Esophagus squamous epithelium (tissue), 5 donors: ENCODE data around the gene FAM83F. TPM values are rescaled to one million over a fixed set of nuclear protein-coding genes. Genes with fewer than 3 reads are reported as not detected.
A peak's percentile ranks its signal among the peaks of the same experiment; 100 is the strongest.

Experiments used
- DNase-seq: peaks from one replicate; lab custom pipeline; 2025; lab: John Stamatoyannopoulos, UW
- H3K27ac ChIP-seq, 4 donors: fragments of 200-600 bp; sonication (generic); one replicate each; pipeline ENCODE4 v1.5.1; 2016 to 2019; ENCODE audit warnings: mild to moderate bottlenecking in 1 of 4
- H3K27me3 ChIP-seq, 4 donors: fragments of 200-600 bp; sonication (generic); 1 replicate in 3 of 4; 2 replicates in 1 of 4; pipeline versions ENCODE4 v1.5.1 to v1.6.0; 2017 to 2021; ENCODE audit warnings: antibody characterized with exemption in 1 of 4
- H3K36me3 ChIP-seq, 3 donors: fragments of 200-600 bp; sonication (generic); one replicate each; pipeline ENCODE4 v1.5.1; 2016 to 2019
- H3K4me1 ChIP-seq, 3 donors: fragments of 200-600 bp; sonication (generic); one replicate each; pipeline ENCODE4 v1.5.1; 2017 to 2019
- H3K4me3 ChIP-seq, 4 donors: fragments of 200-600 bp; sonication (generic); 1 replicate in 3 of 4; 2 replicates in 1 of 4; pipeline ENCODE4 v1.5.1; 2016 to 2019; ENCODE audit warnings: mild to moderate bottlenecking in 2 of 4, moderate library complexity in 1 of 4
- H3K9me3 ChIP-seq, 3 donors: fragments of 200-600 bp; sonication (generic); one replicate each; pipeline ENCODE4 v1.5.1; 2016 to 2019
- POLR2A ChIP-seq, 4 donors: fragments of 450-650 bp; IDR thresholded peaks; one replicate each; pipeline ENCODE4 v1.6.1; 2017; ENCODE audit warnings: antibody characterized with exemption in 4 of 4, mild to moderate bottlenecking in 4 of 4, moderate library complexity in 3 of 4
- WGBS, 2 donors: methylation state at CpG; one replicate each; pipeline ENCODE4 v1.1.5; 2018; 5-methylcytosine and 5-hydroxymethylcytosine counted together
- intact Hi-C: fragments of 100-400 bp; cut with DNase I; formaldehyde crosslinking; loops from one replicate; pipeline ENCODE4 v1.15.0; 2022
- total RNA-seq, 4 donors: library from RNA; depleted of rRNA; stranded (reverse); fragments of >200 nt; gene quantifications; one replicate each; pipeline ENCODE4 v1.1.0, GENCODE V29; 2016
- TF ChIP-seq, protein P1 (sequence below), 6 experiments: fragments of 450-650 bp in 4 of 6; fragments of 200-600 bp in 2 of 6; sonication (generic) in 2 of 6; IDR thresholded peaks; one replicate each; pipeline ENCODE4 v1.5.1; 2016 to 2019; ENCODE audit warnings: antibody characterized with exemption in 6 of 6, mild to moderate bottlenecking in 4 of 6, moderate library complexity in 4 of 6
- donor health status: DM: yes; HTN: yes; CAD: no.

The FAM83F gene
- total RNA-seq, 4 donors from 2014 or later, result 25.5 to 39.2 (median 29.6) TPM

DNA sequence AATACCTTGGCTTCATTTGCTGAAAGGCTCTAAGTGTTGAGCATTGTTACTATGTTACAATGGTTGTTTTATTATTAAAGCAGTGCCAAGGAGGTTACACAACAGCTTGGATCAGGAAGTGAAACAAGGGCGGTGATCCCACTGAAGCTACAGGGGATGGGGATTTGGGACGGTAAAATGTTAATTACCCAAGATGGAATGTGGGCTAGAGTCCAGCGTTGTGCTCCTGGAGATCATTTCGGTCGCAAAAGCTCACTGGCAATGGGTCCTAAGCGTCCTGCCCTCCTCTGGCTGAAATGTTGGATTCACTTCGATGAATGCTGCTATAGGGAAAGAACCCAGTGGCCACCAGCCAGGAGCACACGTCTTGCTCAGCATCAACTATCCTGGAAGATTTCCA is 48.3 kb downstream of the FAM83F start:
- Histone ChIP-seq H3K4me1 (peaks cover 30 to 83% (median 48%) of the 10 kb centered on the region in 3 donors), H3K27me3 (no peaks in the 10 kb centered on the region), H3K4me3 (peak overlapping the region in 3 of 4 donors; percentile 82 to 87 (median 85)), H3K27ac (peak overlapping the region; percentile 87 to 98 (median 96)), H3K36me3 (no peaks in the 10 kb centered on the region), H3K9me3 (no peaks in the 10 kb centered on the region)
- intact Hi-C loops, result loop anchor here (5.0 kb wide), 1 partner anchor 304 kb away; the partner anchor contains the start of gene ADSL
- no peak for TF ChIP-seq POLR2A (IDR thresholded peaks at IDR 0.05)
- TF ChIP-seq, protein P1, sequence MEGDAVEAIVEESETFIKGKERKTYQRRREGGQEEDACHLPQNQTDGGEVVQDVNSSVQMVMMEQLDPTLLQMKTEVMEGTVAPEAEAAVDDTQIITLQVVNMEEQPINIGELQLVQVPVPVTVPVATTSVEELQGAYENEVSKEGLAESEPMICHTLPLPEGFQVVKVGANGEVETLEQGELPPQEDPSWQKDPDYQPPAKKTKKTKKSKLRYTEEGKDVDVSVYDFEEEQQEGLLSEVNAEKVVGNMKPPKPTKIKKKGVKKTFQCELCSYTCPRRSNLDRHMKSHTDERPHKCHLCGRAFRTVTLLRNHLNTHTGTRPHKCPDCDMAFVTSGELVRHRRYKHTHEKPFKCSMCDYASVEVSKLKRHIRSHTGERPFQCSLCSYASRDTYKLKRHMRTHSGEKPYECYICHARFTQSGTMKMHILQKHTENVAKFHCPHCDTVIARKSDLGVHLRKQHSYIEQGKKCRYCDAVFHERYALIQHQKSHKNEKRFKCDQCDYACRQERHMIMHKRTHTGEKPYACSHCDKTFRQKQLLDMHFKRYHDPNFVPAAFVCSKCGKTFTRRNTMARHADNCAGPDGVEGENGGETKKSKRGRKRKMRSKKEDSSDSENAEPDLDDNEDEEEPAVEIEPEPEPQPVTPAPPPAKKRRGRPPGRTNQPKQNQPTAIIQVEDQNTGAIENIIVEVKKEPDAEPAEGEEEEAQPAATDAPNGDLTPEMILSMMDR (IDR thresholded peaks at IDR 0.05), result peak in 3 of 6 experiments; percentile 22 to 36 (median 24)
- no peak for DNase-seq
- WGBS, 2 donors, result 7 to 25% methylated on average over 8 of the region's 8 CpGs

DNA sequence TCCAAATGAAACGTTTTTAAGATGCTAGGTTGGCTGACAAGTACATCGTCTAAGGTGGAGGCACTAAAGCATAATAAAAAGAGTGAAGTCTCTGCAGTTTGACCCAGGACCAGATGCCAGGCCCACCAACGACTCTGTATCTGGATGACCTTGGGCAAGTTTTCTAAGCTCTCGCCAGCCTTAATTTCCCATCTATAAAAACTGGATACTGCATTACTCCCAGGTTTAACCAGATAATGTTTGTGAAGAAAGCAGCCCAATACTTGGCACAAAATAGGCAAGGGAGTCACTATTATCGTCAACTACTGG is 49.0 kb downstream of the FAM83F start:
- Histone ChIP-seq H3K27me3 (no peaks in the 10 kb centered on the region), H3K4me1 (peaks cover 30 to 81% (median 48%) of the 10 kb centered on the region in 3 donors), H3K36me3 (no peaks in the 10 kb centered on the region), H3K9me3 (no peaks in the 10 kb centered on the region), H3K27ac (peak overlapping the region; percentile 87 to 98 (median 96)), H3K4me3 (peak overlapping the region; percentile 67 to 87 (median 84))
- 26 to 32% methylated on average over 5 of the region's 5 CpGs for WGBS, 2 donors
- no peak for DNase-seq
- TF ChIP-seq POLR2A (IDR thresholded peaks at IDR 0.05), result no peak
- TF ChIP-seq, protein P1 (IDR thresholded peaks at IDR 0.05), result no peak
- intact Hi-C loops, result loop anchor here (5.0 kb wide), 1 partner anchor 304 kb away; the partner anchor contains the start of gene ADSL

DNA sequence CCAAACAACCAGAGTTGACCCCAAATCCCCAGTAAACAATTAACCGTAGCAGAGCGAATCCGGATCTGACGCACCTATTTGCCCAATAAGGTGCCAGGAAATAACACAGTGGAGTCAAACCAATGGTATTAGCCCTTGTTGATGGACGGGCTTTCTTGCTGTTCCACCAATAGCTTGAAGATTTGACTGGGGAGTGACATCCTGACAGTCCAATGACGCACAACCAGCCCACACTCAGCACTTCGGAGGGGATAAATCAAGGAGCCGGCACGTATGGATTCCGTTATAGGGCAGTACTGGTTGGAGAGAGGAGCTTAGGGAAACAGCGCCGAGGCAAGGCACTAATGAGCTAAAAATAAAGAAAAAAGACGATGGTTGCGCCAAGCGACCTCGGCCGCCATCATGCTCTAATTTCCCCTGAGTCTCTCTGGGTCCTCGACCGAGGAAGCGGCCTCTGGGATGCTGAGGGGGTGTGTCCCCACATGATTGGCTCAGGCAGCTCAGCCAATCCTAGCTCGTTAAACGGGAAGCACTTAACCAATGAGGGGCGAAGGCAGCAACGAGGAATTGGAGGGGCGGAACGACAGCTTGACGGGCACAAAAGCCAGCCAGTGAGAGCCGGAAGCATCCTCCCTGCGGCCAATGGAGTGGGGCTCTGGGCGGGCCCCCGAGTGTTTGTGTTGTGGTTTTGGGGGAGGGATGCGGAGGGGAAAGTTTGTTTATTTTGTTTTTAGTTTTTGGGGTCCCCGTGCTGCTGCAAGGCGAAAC is 49.5 kb downstream of the FAM83F start:
- H3K9me3 ChIP-seq, result no peaks in the 10 kb centered on the region
- DNase-seq, result peak; percentile 93
- intact Hi-C loops, result loop anchor here (5.0 kb wide), 1 partner anchor 303 kb away; the partner anchor contains the start of gene ADSL

DNA sequence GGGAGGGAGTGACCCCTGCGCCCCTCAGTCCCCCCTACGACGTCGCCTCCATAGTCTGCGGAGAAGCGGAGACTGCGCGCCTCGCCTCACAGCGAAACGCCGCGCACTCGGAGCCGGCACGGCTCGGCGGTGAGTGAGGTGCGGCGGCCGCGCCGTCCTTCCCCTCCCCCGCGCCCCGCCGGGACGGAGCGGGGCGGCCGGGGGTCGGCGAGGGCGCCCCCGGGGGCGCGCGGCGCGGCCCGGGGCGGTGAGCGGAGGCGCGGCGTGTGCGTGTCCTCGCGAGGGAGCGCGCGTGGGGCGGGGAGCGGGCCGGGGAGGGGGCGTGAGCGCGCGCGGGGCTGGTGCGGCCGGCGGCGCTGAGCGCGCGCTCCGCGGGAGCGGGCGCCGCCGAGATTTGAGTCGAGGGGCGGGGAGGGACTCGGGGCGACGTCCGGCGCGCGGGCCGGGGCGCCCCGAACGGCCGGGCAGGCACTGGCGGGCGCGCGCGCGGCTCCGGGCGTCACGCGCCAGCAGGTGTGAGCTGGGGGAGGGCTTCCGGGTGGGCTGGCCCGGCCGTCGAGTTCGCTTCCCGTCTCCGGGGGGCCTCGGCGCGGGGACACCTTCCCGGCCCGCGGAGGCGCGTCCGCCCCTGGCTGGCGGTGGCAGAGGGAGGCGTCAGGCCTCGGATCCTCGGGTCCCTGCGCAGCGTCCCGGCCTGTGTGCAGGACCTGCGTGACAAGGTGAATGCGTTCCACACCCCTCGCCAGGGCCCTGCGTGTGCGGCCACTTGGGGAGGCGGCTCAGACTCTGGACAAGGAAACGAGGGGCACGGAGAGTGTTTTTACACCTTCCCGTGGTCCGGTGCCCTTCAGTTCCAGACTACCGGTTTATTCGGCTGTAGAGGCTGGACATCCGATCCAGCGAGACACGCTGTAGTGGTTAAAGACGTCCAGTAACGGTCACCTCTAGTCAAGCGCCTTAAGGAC is 50.4 kb downstream of the FAM83F start:
- WGBS, 2 donors, result 1% methylated on average over 13 to 15 of the region's 138 CpGs
- Histone ChIP-seq H3K27me3 (no peaks in the 10 kb centered on the region), H3K27ac (peak overlapping the region; percentile 87 to 98 (median 96)), H3K9me3 (no peaks in the 10 kb centered on the region), H3K36me3 (no peaks in the 10 kb centered on the region), H3K4me1 (peaks cover 23 to 67% (median 43%) of the 10 kb centered on the region in 3 donors), H3K4me3 (peak overlapping the region; percentile 67 to 87 (median 84))
- TF ChIP-seq POLR2A (IDR thresholded peaks at IDR 0.05), result no peak
- TF ChIP-seq, protein P1 (IDR thresholded peaks at IDR 0.05), result no peak
- intact Hi-C loops, result loop anchor here (5.0 kb wide), 1 partner anchor 302 kb away; the partner anchor contains the start of gene ADSL
- DNase-seq, result no peak

More for the DNA sequence above, 49.5 kb downstream of the FAM83F start:
- WGBS, 2 donors, result 0% methylated on average over 24 to 34 of the region's 34 CpGs
- Histone ChIP-seq H3K4me1 (peaks cover 30 to 75% (median 48%) of the 10 kb centered on the region in 3 donors), H3K4me3 (peak overlapping the region; percentile 67 to 87 (median 84)), H3K27ac (peak overlapping the region; percentile 87 to 98 (median 96)), H3K36me3 (no peaks in the 10 kb centered on the region), H3K27me3 (no peaks in the 10 kb centered on the region)
- peak in 3 of 4 donors; percentile 40 to 78 (median 73) for TF ChIP-seq POLR2A (IDR thresholded peaks at IDR 0.05)
- TF ChIP-seq, protein P1 (IDR thresholded peaks at IDR 0.05), result peak in 1 of 6 experiments; percentile 5
